ENCODE data around the gene KIAA1210. TPM values are rescaled to one million over a fixed set of nuclear protein-coding genes. Genes with fewer than 3 reads are reported as not detected.
A peak's percentile ranks its signal among the peaks of the same experiment; 100 is the strongest.

KIAA1210 gene
- total RNA-seq, 4 donors from 2014 or later = 0.08 to 0.11 TPM; not detected in 2

DNA sequence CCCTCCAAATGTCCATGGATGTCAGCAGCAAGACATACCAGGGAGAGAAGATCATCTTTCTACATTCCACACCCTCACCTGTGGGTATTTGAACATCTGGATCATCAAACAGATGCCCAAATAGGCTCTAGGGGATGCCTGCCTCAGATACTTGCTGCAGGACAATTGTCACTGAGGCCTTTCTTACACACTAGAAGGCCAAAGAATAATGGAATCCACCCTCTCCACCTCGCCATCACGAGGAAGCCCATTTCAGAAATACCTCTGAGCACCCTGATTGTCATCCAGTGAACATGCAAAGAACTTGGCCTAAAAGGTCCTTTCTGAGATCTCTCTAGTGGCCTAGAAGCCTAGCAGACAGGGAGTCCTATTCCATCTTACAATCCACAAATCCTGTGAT lies 6.9 kb upstream of the KIAA1210 start:
- intact Hi-C loops (cut with DNase I; ENCODE audit: low total_unique reads) = no loop called here
- TF ChIP-seq POLR2A (IDR thresholded peaks at IDR 0.05) = no peak
- TF ChIP-seq, protein P1, sequence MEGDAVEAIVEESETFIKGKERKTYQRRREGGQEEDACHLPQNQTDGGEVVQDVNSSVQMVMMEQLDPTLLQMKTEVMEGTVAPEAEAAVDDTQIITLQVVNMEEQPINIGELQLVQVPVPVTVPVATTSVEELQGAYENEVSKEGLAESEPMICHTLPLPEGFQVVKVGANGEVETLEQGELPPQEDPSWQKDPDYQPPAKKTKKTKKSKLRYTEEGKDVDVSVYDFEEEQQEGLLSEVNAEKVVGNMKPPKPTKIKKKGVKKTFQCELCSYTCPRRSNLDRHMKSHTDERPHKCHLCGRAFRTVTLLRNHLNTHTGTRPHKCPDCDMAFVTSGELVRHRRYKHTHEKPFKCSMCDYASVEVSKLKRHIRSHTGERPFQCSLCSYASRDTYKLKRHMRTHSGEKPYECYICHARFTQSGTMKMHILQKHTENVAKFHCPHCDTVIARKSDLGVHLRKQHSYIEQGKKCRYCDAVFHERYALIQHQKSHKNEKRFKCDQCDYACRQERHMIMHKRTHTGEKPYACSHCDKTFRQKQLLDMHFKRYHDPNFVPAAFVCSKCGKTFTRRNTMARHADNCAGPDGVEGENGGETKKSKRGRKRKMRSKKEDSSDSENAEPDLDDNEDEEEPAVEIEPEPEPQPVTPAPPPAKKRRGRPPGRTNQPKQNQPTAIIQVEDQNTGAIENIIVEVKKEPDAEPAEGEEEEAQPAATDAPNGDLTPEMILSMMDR (IDR thresholded peaks at IDR 0.05) = no peak
- DNase-seq (ENCODE audit: low spot score in 2 of 2) = no peak
- H3K4me3 ChIP-seq (ENCODE audit: low read depth, poor library complexity, severe bottlenecking) = no peak overlapping the region
- WGBS, 2 donors = 50 to 69% methylated on average over 2 of the region's 2 CpGs

DNA sequence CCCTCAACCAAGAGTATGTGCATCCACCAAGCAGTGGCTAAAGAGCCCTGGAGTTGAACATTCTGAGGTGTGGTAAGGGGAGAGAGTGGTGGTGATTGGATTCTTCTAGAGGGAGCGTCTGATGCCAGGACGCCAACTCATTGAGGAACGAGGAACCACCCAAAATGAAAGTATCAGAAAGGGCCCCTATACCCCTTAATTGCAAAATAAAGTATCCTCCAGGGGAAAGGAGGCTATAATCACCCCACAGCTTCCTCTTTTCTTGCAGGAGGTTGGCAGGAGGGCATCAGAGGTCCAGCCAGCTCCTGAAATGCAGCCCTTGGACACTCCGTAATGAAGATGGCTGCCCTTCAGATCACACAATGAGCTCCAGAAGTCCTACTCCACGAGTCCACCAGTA lies 5.3 kb upstream of the KIAA1210 start:
- TF ChIP-seq, protein P1 (IDR thresholded peaks at IDR 0.05) = no peak
- no peak for TF ChIP-seq POLR2A (IDR thresholded peaks at IDR 0.05)
- 70 to 81% methylated on average over 5 of the region's 5 CpGs for WGBS, 2 donors
- no peak for DNase-seq (ENCODE audit: low spot score in 2 of 2)
- no peak overlapping the region for H3K4me3 ChIP-seq (ENCODE audit: low read depth, poor library complexity, severe bottlenecking)
- intact Hi-C loops (cut with DNase I; ENCODE audit: low total_unique reads) = no loop called here

DNA sequence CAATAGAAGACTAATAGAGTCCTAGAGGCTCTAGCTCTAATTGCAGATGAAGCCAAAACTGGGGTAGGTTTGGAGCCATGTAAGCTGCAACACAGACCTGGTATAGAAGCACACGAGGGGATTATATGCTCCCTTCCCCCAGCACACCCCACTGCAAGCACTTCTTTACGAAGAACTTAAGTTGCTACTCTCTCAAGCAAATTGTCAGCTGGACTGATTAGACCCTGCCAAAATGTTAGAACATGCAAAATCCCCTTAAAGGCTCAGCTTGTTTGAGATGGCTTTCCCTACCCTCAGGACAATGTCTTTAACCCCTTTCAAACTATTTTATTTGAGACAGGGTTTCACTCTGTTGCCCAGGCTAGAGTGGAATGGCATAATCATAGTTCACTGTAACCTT lies 4.7 kb upstream of the KIAA1210 start:
- no peak overlapping the region for H3K4me3 ChIP-seq (ENCODE audit: low read depth, poor library complexity, severe bottlenecking)
- TF ChIP-seq POLR2A (IDR thresholded peaks at IDR 0.05) = no peak
- TF ChIP-seq, protein P1 (IDR thresholded peaks at IDR 0.05) = no peak
- intact Hi-C loops (cut with DNase I; ENCODE audit: low total_unique reads) = no loop called here
- 54 to 77% methylated on average over 2 of the region's 2 CpGs for WGBS, 2 donors
- no peak for DNase-seq (ENCODE audit: low spot score in 2 of 2)

DNA sequence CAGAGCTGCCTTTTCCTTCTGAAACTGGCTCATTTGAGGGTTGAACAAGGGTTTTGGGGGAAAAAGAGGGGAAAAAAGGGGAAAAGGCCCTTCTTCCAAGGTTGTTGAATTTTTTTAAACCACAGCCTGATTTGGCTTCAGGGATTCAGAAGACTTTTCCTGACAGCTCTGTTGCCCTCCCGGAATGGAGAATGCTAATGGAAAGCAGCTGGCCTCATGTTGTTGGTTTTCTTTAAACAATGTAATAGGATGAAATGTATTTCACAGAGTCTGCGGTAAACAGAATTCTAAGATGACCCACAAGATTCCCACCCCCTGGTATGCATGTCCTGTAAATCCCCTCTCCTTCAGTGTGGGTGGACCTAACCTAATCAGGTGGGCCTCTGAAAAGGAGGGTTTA lies 3.3 kb upstream of the KIAA1210 start:
- no peak for DNase-seq (ENCODE audit: low spot score in 2 of 2)
- TF ChIP-seq POLR2A (IDR thresholded peaks at IDR 0.05) = no peak
- TF ChIP-seq, protein P1 (IDR thresholded peaks at IDR 0.05) = no peak
- intact Hi-C loops (cut with DNase I; ENCODE audit: low total_unique reads) = no loop called here
- WGBS, 2 donors = 62 to 77% methylated on average over 2 of the region's 2 CpGs
- H3K4me3 ChIP-seq (ENCODE audit: low read depth, poor library complexity, severe bottlenecking) = no peak overlapping the region

DNA sequence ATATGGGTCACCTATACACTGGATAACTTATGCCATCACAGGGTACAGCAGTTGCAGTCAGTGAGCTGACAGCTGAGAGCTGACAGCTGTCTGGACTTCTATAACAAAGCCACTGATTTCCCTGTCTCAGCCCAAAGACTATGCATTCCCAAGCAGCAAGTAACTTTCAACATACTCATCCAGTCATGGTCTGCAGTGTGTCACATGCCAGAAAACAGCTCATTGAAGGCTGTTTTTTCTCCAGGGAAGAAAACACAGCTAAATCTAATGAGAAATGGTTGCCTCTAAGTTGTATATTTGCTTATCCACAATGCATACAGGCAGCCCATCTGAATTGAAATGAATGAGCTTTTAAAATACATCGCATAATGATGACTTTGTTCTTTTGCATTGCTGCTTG lies 6.3 kb downstream of the KIAA1210 start:
- intact Hi-C loops (cut with DNase I; ENCODE audit: low total_unique reads) = no loop called here
- WGBS, 2 donors = 76 to 86% methylated on average over 1 of the region's 1 CpG
- no peak for DNase-seq (ENCODE audit: low spot score in 2 of 2)
- no peak overlapping the region for H3K4me3 ChIP-seq (ENCODE audit: low read depth, poor library complexity, severe bottlenecking)
- no peak for TF ChIP-seq POLR2A (IDR thresholded peaks at IDR 0.05)
- TF ChIP-seq, protein P1 (IDR thresholded peaks at IDR 0.05) = no peak

DNA sequence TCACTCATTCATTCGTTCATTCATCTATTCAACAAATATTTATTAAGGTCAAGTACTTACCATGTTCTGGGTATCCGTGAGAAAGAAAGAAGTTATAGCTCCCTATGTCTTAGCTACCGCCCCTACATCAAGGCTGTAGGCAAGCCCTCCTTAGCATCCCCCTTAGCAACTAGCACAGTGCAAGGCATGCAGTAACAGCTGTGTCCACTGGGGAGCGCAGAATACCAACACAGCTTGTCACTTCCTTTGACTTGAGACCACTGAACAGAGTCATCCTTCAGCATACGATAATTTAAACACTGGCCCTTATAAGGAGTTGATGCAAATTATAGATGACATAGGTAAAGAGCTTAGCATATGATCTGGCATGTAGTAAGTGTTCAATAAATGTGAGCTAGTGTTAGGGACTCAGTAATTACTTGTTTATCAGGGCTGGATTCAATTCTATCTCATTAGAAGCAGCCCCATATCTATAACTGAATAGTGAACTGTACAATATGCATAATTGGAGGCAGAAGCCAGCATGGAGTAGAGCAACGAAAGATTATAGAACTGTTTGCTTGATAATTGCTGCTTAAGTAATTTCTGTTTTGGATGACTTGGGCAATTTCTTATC lies 8.7 kb downstream of the KIAA1210 start:
- peak; percentile 16 to 86 for DNase-seq (ENCODE audit: low spot score in 2 of 2)
- no peak for TF ChIP-seq POLR2A (IDR thresholded peaks at IDR 0.05)
- TF ChIP-seq, protein P1 (IDR thresholded peaks at IDR 0.05) = no peak
- no peak overlapping the region for H3K4me3 ChIP-seq (ENCODE audit: low read depth, poor library complexity, severe bottlenecking)
- WGBS, 2 donors = 16 to 17% methylated on average over 6 of the region's 6 CpGs
- intact Hi-C loops (cut with DNase I; ENCODE audit: low total_unique reads) = no loop called here
